RPMI8226 (cell line): Measurements from ENCODE around the gene PLEKHM3.
"Not testable (repeated sequence)": the region's sequence is repeated elsewhere in the genome, so short reads cannot be mapped to it uniquely, and the experiment has no call there.

ENCODE experiments used
- DNase-seq: peaks from one replicate; pipeline ENCODE4 v3.0.0-alpha.2; 2015

Gene PLEKHM3

DNA sequence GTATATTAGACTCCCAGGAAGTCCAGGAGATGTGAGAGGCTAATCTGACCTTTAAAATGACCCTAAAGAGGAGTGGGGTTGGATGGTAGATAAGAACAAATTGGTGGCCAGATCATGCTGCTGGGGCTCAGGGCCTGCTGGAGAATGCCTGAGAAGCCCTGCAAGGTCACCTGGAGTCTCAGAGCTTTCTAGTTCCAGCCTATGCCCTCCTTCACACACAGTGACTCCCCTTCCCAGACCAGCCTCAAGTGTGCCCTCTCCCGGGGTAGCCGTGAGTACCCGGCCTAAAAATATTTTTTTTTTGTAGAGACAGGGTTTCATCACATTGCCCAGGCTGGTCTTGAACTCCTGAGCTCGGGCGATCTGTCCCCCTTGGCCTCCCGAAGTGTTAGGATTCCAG lies 211.4 kb downstream of the PLEKHM3 start:
- peak; percentile 27 for DNase-seq

DNA sequence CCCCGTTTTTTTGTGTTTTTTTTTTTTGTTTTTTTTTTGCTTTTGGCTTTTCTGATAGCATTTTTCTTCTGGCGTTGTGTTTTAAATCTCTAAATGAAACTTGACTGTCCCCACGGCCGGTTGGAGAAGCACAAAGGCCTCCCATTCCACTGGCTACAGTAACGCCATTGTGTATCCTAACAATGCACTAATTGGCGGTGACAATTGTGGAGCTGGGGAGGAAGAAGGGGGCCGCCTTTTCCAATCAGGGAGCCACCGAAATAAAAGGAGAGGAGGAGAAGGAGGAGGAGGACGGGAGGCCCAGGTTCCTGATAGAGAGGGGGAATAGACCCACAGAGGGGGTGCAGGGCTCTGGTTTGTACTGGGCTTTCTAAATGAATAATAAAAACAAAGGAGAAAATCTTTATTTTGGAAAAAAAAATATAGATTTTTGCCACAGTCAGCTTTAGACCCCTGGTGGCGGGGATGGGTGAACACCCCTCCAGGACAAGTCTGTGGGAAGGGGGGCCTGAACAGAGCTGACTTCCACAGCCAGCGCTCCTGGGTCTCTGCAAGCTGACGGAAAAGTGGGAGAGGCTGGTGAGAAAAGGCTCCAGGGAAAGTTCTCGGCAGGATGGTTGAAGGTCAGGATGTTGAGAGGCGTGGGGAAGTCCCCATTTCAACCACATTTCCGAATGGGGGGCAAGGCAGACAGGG lies 212.0 kb downstream of the PLEKHM3 start:
- no peak for DNase-seq

DNA sequence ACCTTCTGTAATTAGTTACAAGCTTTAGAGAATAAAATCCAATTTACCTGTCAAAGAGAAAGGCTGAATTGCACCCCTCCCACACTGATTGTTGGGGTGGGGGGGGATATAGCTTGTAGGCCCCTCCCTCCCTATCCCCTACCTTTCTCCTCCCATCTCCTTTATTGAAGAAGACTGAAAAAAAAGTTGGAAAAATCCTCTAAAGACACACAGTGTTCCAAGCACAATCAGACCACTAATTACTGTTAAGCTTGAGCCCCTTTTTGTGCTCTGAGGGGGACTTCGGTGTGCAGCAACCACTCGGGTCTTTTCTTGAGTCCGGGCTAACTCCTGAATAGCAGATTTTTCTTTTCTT lies 212.6 kb downstream of the PLEKHM3 start:
- no peak for DNase-seq

DNA sequence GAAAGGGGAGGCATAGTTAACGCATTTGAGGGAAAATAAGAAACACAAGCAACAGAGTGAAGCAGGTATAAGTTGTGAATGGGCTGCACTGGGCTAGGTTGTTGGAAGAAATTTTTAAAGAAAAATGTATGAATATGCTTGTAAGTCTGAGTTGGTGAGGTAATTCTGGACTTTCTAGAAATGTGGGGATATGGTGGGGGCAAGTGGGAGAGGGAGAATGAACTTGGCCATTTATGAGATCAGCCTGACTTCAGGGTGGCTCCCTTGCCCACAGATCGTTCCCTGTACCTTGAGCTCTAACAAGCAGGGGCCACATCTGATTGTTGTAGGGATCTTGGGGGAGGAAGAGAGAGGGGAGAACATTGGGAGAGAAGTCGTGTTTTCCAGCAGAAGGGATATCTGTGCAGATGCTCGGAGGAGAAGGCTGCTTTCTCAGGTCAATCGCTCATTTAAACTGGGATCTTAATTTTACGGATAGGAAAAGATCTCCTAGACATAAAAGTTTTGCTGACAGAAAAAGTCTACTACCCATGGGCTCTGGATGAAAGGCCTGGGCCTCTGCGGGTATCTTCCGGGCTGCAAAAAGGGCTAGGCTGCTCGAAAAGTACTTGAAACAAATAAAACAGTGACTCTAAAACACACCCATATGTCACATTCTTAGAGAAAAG lies 213.1 kb downstream of the PLEKHM3 start:
- no peak for DNase-seq

DNA sequence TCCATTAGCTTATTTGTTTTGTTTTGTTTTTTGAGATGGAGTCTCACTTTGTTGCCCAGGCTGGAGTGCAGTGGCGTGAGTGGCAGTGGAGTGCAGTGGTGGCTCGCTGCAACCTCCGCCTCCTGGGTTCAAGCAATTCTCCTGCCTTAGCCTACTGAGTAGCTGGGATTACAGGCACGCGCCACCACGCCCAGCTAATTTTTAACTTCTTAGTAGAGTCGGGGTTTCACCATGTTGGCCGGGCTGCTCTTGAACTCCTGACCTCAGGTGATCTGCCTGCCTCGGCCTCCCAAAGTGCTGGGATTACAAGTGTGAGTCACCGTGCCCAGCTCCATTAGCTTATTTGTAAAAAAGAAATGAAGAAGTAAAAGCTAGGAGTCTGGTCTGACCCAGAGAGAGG lies 213.7 kb downstream of the PLEKHM3 start:
- not testable (repeated sequence) for DNase-seq

DNA sequence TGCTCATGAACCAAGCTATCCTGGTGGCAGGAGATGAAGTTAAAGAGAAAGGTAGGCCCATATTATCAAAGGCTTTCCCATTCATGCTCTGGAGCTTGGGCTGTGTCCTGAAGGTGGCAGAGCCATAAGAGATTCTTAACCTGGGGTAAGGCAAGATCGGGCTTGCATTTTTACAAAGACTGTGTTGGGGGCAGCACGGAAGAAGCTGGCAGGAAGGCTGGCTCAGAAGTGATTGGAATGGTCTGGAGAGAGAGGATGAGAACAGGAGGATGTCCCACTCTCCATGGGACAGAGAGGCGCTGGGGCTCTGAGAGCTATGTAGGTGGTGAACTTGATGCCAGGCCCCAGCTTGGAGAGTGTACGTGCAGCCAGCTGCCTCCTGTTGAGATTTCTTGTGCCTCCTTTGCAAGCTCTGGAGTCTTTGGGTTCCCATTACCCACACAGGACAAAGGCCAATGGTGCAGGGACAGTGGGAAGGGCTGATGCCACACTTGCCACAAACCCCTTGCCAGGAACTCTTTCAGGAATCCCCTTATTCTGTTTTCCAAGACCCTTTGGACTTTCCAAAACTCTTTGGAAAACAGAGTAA lies 215.0 kb downstream of the PLEKHM3 start:
- DNase-seq: no peak

DNA sequence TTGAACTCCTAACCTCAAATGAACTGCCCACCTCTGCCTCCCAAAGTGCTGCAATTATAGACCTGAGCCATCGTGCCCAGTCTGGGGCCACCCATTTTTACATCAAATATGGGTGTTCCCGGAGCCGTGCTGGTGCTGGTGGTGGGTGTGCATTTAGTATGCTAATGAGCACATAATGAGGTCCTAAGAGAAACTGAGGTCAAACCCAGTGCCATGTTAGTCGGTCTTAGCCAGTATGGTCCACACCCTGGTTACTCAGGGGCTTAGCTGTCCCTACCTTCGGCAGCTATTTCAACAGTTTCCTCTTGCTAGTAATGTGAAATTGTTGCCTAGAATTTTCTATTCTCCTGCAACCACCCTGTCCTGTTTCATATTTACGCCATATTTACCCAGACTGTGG lies 217.2 kb downstream of the PLEKHM3 start:
- DNase-seq: no peak

DNA sequence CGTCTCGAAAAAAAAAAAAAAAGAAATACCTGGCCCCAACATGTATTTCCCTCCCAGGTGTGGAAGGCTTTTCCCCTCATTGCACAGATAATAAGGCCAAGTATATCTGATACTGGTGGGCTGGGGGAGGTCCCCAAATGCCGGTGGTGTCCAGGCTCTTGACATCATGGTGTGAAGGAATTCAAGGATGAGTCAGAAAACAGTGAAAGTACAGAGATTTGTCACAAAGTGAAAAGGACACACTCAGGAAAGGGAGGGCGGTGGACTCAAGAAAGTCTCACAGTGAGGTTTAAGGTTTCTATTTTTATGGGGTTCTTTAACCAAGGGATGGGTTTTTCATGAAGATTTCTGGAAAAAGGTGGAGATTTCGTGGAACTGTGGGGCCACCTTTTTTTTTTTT lies 217.8 kb downstream of the PLEKHM3 start:
- no peak for DNase-seq

DNA sequence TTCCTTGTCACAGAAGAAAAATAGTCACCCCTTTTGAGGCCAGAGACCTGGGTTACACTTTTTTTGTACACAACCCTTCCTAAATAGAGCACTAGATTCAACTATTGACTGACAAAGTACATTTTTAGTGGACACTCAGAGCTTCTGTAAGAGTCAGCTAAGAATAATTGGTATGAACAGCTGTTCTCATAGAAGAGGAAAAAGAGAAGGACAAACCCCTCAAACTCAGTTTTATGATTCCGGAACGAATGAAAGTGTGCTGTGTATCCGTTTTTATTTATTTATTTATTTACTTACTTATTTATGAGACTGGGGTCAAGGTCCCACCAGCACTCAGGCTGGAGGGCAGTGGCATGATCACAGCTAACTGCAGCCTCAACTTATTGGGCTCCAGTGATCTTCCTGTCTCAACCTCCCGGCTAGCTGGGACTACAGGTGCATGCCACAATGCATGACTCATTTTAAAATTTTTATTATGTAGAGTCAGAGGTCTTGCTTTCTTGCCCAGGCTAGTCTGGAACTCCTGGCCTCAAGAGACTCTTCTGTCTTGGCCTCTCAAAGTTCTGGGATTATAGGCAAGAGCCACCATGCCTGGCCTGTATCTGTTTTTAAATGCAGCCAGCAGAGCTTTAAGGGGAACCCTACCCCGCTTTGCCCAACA lies 219.6 kb downstream of the PLEKHM3 start:
- DNase-seq: no peak

DNA sequence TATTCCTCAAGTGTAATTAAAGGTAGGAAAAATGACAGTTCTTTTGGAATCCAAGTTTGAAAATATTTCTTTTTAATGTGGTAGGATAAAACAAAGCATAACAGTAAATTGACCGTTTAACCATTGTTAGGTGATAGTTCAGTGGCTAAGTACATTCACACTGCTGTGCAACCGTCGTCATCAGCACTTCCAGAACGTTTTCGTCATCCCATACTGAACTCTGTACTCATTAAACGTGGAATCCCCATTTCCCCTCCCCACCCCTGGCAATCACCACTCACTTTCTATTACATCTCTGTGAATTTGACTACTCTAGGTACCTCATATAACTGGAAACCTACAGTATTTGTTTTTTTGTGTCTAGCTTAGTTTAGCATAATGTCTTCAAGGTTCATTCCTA lies 222.7 kb downstream of the PLEKHM3 start:
- no peak for DNase-seq

DNA sequence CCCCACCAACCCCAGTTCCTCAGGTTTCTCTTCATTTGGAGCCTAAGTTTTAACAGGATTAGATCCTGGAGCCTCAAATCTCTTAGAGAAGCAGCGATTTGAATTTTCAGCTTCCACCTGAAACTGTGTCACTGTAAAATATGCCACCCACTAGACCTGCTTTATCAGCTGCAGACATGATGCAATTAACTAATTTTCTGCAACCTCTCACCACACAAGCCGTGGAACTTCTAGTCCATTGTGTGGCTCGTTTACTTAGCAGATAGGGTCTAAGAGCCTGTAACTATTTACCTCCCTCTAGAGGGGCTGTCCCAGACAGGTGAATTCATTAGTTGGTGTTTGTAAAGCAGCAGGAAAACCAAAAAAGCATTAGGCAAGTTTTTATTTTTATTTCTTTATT lies 224.1 kb downstream of the PLEKHM3 start:
- no peak for DNase-seq

DNA sequence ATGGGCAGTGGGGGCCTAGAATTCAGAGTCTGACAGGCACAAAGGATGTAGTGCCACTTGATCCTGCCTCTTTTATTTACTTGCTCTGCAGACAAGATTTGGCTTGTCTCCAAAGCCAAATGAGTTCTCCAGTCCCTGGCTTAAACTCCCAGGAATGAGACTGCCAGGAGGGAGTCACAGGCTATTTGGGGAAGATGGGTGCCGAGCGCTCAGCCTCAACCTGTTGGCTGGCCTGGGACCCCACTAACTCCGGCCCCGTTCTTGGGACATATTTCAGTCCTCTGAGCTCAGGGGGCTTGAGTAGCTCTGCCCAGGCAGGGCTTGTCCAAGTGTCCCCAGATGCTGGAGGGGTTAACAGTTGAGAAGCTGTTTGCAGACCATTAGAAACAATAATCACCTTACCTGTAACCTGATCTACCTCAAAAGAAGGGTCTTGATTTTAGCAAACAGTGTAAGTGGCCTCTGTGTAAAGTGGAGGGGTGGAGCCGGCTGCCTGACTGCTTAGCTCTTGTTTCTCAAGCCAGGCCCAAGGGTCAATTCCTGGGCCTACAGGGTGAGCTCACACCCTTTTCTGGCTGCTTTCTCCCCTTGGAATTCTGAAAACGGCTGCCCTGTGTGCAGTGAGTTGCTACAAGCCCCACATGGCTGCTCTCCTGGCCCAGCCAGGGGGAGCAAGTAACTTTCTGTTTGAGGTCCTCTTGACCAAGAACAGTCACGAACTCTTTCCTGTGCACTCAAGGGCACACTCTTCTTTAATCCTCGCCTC lies 228.6 kb downstream of the PLEKHM3 start:
- DNase-seq: no peak

DNA sequence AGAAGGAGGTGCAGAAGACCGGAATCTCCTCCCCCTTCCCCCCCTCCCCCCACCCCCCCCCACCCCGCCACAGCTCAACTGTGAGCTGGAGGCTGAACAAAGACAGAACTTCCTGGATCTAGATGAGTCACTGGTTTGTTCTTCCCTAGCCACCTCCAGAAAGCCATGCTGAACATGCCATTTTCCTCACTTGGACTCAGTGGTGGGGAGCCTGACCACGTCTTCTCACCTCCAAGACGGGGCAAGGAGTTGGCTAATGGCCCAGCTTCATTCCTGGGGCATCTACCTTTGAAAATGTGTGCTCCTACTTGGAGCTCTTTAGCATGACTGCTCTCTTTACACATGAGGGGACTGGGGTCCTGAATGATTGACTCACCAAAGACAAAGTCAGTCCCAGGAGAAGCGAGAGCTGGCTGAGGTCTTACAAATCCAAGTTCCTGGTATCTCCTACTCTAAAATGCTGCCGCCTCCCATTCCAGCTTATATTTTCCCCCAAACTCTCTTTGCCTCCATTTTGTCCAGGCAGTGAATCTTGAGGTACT lies 233.0 kb downstream of the PLEKHM3 start:
- DNase-seq: no peak

DNA sequence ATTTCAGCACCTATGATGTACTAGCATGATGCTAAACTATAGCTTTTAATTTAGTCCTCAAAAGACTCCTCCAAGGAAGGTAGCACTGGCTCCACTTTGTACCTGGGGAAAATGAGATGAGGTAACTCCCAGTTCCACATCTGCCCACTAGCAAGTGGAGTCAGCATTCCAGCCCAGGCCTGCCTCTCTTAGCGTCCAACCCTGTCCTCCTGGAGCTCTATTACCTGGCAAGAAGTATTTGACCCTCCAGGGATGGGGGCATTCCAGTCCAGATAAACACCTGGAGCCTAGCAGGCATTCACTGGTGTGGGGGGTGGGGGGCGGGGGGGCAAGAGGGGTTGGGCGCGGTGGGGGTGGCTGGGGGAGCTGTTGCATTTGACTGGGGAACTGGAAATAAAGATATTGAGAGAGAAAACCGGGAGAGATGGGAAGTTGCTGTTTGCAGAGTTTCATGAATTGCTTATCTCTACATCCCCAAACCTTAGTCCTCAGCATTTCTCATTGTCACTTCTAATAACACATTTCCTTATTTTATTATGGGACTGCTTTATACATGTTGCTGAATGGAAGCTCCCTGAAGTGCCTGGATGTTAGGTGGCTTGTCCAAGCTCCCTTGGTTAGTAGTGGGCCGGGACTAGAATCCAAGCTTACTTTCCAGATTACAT lies 233.6 kb downstream of the PLEKHM3 start:
- DNase-seq: no peak

DNA sequence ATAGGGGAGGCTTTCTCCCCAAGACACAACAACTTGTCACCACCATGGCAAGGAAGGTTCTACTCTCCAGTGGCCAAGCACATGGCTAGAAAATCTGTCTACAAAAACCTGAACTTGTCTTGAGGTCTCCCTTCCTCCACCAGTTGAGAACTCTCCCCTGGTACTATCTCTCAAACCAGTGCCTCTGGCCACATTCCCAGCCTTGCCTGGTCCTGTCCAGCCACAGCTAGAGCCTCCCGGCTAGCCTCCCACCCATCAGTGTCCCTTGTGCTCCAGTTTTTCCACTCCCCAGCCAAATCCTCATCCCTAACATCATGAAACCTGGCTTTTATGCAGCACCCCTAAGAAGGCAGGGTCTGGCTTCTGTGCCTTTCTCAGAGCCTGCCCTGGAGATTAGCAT lies 234.4 kb downstream of the PLEKHM3 start:
- no peak for DNase-seq

DNA sequence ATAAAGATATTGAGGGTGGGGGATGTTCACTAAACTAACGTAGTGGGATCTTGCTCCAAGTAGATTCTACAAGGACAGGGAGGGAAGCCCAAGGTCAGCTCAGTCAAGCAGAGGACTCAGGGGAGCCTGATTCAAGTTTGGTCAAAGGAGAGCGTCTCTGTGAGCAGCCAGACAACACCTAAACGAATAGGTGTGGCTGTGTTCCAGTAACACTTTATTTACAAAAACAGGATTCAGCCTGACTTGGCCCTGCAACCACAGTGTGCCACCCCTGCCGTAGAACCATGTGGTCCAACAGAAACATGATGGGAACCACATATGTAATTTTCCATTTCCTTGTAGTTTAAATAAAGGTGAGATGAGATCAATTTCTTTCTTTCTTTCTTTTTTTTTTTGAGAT lies 237.5 kb downstream of the PLEKHM3 start:
- DNase-seq: no peak

DNA sequence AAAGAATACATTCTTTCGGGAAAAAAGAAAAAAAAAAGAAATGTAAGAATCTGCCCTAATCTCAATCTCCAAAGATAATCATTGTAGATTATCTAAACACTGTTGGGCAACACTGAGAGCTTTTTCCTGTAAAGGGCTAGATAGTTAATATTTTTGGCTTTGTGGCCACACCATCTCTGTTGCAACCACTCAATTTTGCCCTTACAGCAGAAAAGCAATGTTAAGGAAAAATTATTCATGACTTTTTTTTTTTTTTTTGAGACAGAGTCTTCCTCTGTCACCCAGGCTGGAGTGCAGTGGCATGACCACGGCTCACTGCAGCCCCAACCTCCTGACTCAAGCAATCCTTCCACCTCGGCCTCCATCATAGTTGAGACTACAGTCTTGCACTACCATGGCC lies 238.3 kb downstream of the PLEKHM3 start:
- no peak for DNase-seq

DNA sequence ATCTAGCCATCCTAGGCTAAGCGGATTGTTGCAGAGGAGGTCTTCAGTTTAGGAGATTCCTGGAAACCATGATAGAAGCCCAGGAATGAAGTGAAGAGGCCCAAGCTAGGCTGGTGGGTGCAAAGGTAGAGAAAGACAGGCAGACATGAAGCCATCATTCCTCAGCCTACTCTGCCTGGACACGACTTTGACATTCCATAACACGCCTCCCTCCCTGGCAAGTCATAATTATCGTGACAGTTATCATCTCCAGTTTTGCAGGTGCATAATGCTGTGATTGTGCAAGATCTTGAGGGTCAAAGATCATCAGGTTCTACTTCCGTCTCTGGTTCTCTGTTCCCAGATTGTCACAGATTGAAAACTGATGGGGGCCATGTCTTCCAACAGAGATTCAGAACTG lies 240.4 kb downstream of the PLEKHM3 start:
- DNase-seq: no peak

DNA sequence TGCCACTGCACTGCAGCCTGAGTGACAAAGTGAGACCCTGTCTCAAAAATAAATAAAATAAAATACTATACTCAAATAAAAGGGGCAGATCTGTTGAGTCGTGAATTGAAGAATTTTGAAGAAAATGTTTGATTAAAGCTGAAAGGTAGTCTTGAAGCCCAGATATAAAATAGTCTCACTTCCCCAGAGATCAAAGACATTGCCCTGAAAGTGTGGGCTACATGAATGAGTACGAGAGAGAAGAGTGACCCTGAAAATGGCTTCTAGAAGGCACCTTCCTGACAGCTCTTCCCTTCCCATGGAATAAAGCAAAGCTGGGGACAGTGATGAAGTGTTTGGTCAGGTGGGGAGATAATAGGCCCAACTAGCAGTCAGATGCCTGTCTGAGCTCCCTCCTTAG lies 241.8 kb downstream of the PLEKHM3 start:
- no peak for DNase-seq

DNA sequence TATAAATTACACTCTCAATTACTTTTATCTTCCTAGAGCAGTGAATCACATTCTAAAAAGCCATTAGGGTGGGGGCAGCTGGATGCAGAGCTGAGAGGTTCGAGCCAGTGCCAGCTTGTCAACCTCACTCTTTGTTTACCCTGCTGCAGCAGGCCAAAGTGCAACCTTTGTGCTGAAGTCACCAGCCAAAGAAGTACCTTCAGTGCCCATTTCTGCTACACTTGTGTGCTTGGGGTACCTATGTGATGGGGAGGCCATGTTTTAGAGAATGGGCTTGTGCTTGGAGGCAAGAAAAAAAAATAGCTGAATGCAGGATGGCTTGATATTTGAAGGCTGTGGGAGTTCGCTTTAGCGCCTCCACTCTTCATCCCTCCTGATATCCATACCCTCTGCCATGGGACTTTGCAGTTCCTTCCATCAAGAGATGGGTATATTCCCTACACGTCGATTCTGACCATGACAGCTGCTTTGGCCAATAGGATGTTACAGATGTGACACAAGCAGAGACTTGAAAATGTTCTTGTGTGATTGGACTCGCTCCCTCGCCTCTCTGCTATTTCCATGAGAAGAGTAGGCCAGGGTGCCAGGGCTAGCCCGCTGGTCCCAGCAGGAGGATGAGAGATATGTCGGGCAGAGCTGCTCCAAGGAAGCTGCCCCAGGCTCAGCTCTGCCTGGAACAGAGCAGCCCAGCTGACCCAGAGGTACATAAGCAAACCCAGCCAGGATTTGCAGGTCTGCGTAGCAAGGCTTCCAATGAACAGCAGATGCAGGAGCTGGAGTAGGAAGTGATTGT lies 242.9 kb downstream of the PLEKHM3 start:
- no peak for DNase-seq

DNA sequence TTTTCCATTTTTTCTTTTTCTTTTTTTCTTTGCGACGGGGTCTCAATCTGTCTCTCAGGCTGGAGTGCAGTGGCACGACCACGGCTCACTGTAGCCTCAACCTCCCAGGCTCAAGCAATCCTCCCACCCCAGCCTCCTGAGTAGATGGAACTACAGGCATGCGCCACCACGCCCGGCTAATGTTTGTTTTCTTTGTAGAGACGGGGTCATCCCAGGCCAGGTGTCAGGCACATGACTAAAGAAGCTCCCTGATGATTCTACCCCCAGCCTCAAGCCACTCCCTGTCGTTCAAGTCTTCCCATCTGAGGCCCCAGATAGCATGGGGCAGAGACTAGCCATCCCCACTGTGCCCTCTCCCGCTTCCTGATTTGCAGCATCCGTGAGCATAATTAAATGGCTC lies 245.8 kb downstream of the PLEKHM3 start:
- no peak for DNase-seq
